Liver (tissue), 9 donors: ENCODE measurements around the gene RAC2. TPM values are rescaled to one million over a fixed set of nuclear protein-coding genes. Genes with fewer than 3 reads are reported as not detected.

Experiments used
- DNase-seq: peaks from one replicate; pipeline ENCODE4 v3.0.0-alpha.2; 2017; ENCODE audit warnings: low spot score
- H3K27ac ChIP-seq, 2 donors: one replicate each; pipeline ENCODE4 v1.7.0; 2013; ENCODE audit warnings: inconsistent platforms in 2 of 2, low read length in 2 of 2, control low read depth in 1 of 2, low read depth in 1 of 2, mild to moderate bottlenecking in 1 of 2
- H3K27me3 ChIP-seq, 4 donors: one replicate each; pipeline versions ENCODE4 v1.6.1 to v1.7.0; 2013; ENCODE audit warnings: low read length in 3 of 4, inconsistent platforms in 1 of 4, mild to moderate bottlenecking in 1 of 4, moderate library complexity in 1 of 4; ENCODE audit not compliant: control insufficient read depth in 4 of 4, insufficient read depth in 4 of 4
- H3K36me3 ChIP-seq, 4 donors: one replicate each; pipeline versions ENCODE4 v1.6.1 to v1.7.0; 2013; ENCODE audit warnings: low read length in 3 of 4, mild to moderate bottlenecking in 3 of 4, low read depth in 1 of 4, moderate library complexity in 1 of 4; ENCODE audit not compliant: control insufficient read depth in 4 of 4, insufficient read depth in 3 of 4
- H3K4me1 ChIP-seq, 4 donors: one replicate each; pipeline versions ENCODE4 v1.6.1 to v1.7.0; 2013; ENCODE audit warnings: low read length in 3 of 4, mild to moderate bottlenecking in 3 of 4, moderate library complexity in 1 of 4; ENCODE audit not compliant: control insufficient read depth in 4 of 4, insufficient read depth in 4 of 4
- H3K4me3 ChIP-seq, 3 donors: one replicate each; pipeline versions ENCODE4 v1.6.1 to v1.7.0; 2013; ENCODE audit warnings: low read length in 3 of 3, control low read depth in 1 of 3, low read depth in 1 of 3, mild to moderate bottlenecking in 1 of 3
- H3K9ac ChIP-seq, 2 donors: one replicate each; pipeline ENCODE4 v1.7.0; 2013; ENCODE audit warnings: low read length in 2 of 2, mild to moderate bottlenecking in 2 of 2, moderate library complexity in 2 of 2, control low read depth in 1 of 2, low read depth in 1 of 2
- H3K9me3 ChIP-seq, 4 donors: one replicate each; pipeline versions ENCODE4 v1.6.1 to v1.7.0; 2013; ENCODE audit warnings: low read length in 3 of 4; ENCODE audit not compliant: control insufficient read depth in 4 of 4
- ATF3 ChIP-seq: IDR thresholded peaks from 2 replicates; pipeline ENCODE4 v1.6.1; 2016; ENCODE audit warnings: antibody characterized with exemption
- CTCF ChIP-seq: fragments of 150-350 bp; IDR thresholded peaks from 2 replicates; pipeline ENCODE4 v1.5.1; 2017; ENCODE audit warnings: improper control_type of control experiment, low read depth, low read length; ENCODE audit not compliant: missing input control
- EGR1 ChIP-seq, 2 donors: IDR thresholded peaks; 2 replicates each; pipeline ENCODE4 v1.6.1; 2016 to 2018; ENCODE audit warnings: antibody characterized with exemption in 2 of 2, low read depth in 2 of 2
- FOXA1 ChIP-seq: IDR thresholded peaks from 2 replicates; pipeline ENCODE4 v1.6.1; 2016; ENCODE audit warnings: antibody characterized with exemption
- FOXA2 ChIP-seq: IDR thresholded peaks from 2 replicates; pipeline ENCODE4 v1.6.1; 2016; ENCODE audit warnings: antibody characterized with exemption
- GABPA ChIP-seq, 2 donors: IDR thresholded peaks in 1 of 2; conservative IDR thresholded peaks in 1 of 2; 2 replicates each; pipeline ENCODE4 v1.6.1; 2016; ENCODE audit warnings: antibody characterized with exemption in 2 of 2, mild to moderate bottlenecking in 1 of 2, moderate library complexity in 1 of 2
- HNF4A ChIP-seq, 2 donors: conservative IDR thresholded peaks; 2 replicates each; pipeline ENCODE4 v1.6.1; 2016; ENCODE audit warnings: antibody characterized with exemption in 2 of 2, mild to moderate bottlenecking in 2 of 2
- HNF4G ChIP-seq: IDR thresholded peaks from 2 replicates; pipeline ENCODE4 v1.6.1; 2016; ENCODE audit warnings: antibody characterized with exemption
- JUND ChIP-seq, 2 donors: IDR thresholded peaks; 2 replicates each; pipeline ENCODE4 v1.6.1; 2016; ENCODE audit warnings: antibody characterized with exemption in 2 of 2
- NR2F2 ChIP-seq: IDR thresholded peaks from 2 replicates; pipeline ENCODE4 v1.6.1; 2016; ENCODE audit warnings: antibody characterized with exemption
- RAD21 ChIP-seq, 2 donors: IDR thresholded peaks; 2 replicates each; pipeline ENCODE4 v1.6.1; 2016; ENCODE audit warnings: antibody characterized with exemption in 2 of 2, mild to moderate bottlenecking in 2 of 2
- RXRA ChIP-seq, 2 donors: IDR thresholded peaks; 2 replicates each; pipeline ENCODE4 v1.6.1; 2017 to 2018; ENCODE audit warnings: antibody characterized with exemption in 2 of 2, mild to moderate bottlenecking in 1 of 2
- SP1 ChIP-seq: IDR thresholded peaks from 2 replicates; pipeline ENCODE4 v1.6.1; 2018; ENCODE audit warnings: antibody characterized with exemption, mild to moderate bottlenecking
- TAF1 ChIP-seq: conservative IDR thresholded peaks from 2 replicates; pipeline ENCODE4 v1.6.1; 2016; ENCODE audit warnings: antibody characterized with exemption, mild to moderate bottlenecking
- YY1 ChIP-seq: IDR thresholded peaks from 2 replicates; pipeline ENCODE4 v1.6.1; 2016; ENCODE audit warnings: antibody characterized with exemption, mild to moderate bottlenecking
- ZBTB33 ChIP-seq: IDR thresholded peaks from 2 replicates; pipeline ENCODE4 v1.6.1; 2016; ENCODE audit warnings: antibody characterized with exemption
- WGBS: extraction: QIAGEN DNeasy Blood & Tissue Kit; methylation state at CpG from one replicate; pipeline ENCODE4 v1.1.7; 2013; 5-methylcytosine and 5-hydroxymethylcytosine counted together
- polyA plus RNA-seq, 2 donors: library from polyadenylated mRNA; stranded (reverse) in 1 of 2; unstranded in 1 of 2; fragments of 200-250 nt in 1 of 2; fragments of >200 nt in 1 of 2; fragmentation: Nextera tagmentation in 1 of 2; extraction: Ambion mirVana in 1 of 2; gene quantifications; one replicate each; pipeline versions ENCODE4 v1.2.1 to v1.2.3, GENCODE V29; 2013 to 2015
- total RNA-seq, 2 donors: library from RNA; depleted of rRNA; stranded (reverse); fragments of >200 nt; gene quantifications; one replicate each; pipeline ENCODE4 v1.2.3, GENCODE V29; 2014
- TF ChIP-seq, protein P1 (sequence below): IDR thresholded peaks from 2 replicates; pipeline ENCODE4 v1.6.1; 2016; ENCODE audit warnings: antibody characterized with exemption
- donor health status: healthy.
- donor health status: healthy.
- donor health status: healthy.
- donor health status: healthy.
- donor health status: healthy.

The RAC2 gene
- total and polyA plus RNA-seq, 4 donors: 4.0 to 15.0 (median 7.4) TPM

- no peak overlapping the region for H3K27ac ChIP-seq
- TF ChIP-seq CTCF (no peak), FOXA2 (no peak), SP1 (no peak), ZBTB33 (no peak), RAD21 (IDR thresholded peaks at IDR 0.05) (no peak), ATF3 (no peak), YY1 (no peak), GABPA (IDR thresholded peaks at IDR 0.05 in 1 of 2, conservative IDR thresholded peaks at IDR 0.05 in 1 of 2) (no peak), FOXA1 (no peak), JUND (IDR thresholded peaks at IDR 0.05) (no peak), TAF1 (no peak)
- TF ChIP-seq, protein P1, sequence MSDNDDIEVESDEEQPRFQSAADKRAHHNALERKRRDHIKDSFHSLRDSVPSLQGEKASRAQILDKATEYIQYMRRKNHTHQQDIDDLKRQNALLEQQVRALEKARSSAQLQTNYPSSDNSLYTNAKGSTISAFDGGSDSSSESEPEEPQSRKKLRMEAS: no peak
- no peak overlapping the region for H3K4me3 ChIP-seq
- 92% methylated on average over 18 of the region's 18 CpGs for WGBS
- H3K27me3 ChIP-seq: peaks cover 0 to 4% (median 0%) of the 10 kb centered on the region in 4 donors
- H3K9me3 ChIP-seq: no peaks in the 10 kb centered on the region
- H3K9ac ChIP-seq: no peak overlapping the region
- no peaks in the 10 kb centered on the region for H3K36me3 ChIP-seq
- DNase-seq: no peak
- peaks cover 0 to 2% (median 1%) of the 10 kb centered on the region in 4 donors for H3K4me1 ChIP-seq
These were observed 30.7 kb downstream of the RAC2 start for GRCh38 chr22:37213218-37213855.

GRCh38 chr22:37212174-37212906 is 31.7 kb downstream of the RAC2 start, which contains the start of gene SSTR3:
Gene SSTR3 (minus strand): TSS chr22:37212477. CDS start chr22:37207803, 4,674 bp downstream.
- no peak for DNase-seq
- no peaks in the 10 kb centered on the region for H3K36me3 ChIP-seq
- H3K27me3 ChIP-seq: peaks cover 0 to 4% (median 0%) of the 10 kb centered on the region in 4 donors
- WGBS: 29% methylated on average over 23 of the region's 23 CpGs
- H3K4me3 ChIP-seq: no peak within 1 kb of the TSS
- peaks cover 0 to 2% (median 1%) of the 10 kb centered on the region in 4 donors for H3K4me1 ChIP-seq
- no peak within 1 kb of the TSS for H3K27ac ChIP-seq
- H3K9ac ChIP-seq: no peak within 1 kb of the TSS
- no peaks in the 10 kb centered on the region for H3K9me3 ChIP-seq
- TF ChIP-seq FOXA1: no peak
- TF ChIP-seq HNF4G: no peak
- TF ChIP-seq HNF4A (conservative IDR thresholded peaks at IDR 0.05): no peak
- TF ChIP-seq RXRA (IDR thresholded peaks at IDR 0.05): no peak
- TF ChIP-seq JUND (IDR thresholded peaks at IDR 0.05): no peak
- no peak for TF ChIP-seq YY1
- no peak for TF ChIP-seq GABPA (IDR thresholded peaks at IDR 0.05 in 1 of 2, conservative IDR thresholded peaks at IDR 0.05 in 1 of 2)
- no peak for TF ChIP-seq ATF3
- no peak for TF ChIP-seq EGR1 (IDR thresholded peaks at IDR 0.05; ENCODE audit: low read depth in 2 of 2)
- no peak for TF ChIP-seq ZBTB33
- TF ChIP-seq TAF1: no peak
- no peak for TF ChIP-seq RAD21 (IDR thresholded peaks at IDR 0.05)
- TF ChIP-seq CTCF: no peak
- TF ChIP-seq NR2F2: no peak
- TF ChIP-seq SP1: no peak
